ENCODE results near the gene DPY19L1.
"Not testable (repeated sequence)": the region's sequence is repeated elsewhere in the genome, so short reads cannot be mapped to it uniquely, and the experiment has no call there.

DPY19L1 gene

GRCh38 chr7:34988442-34989125, 48.7 kb downstream of the DPY19L1 start:
- not testable (repeated sequence) for DNase-seq (ENCODE audit: low read depth in 2 of 2)

- DNase-seq (ENCODE audit: low read depth in 2 of 2): not testable (repeated sequence)
These were observed 52.1 kb downstream of the DPY19L1 start for GRCh38 chr7:34985155-34985554.

- not testable (repeated sequence) for DNase-seq (ENCODE audit: low read depth in 2 of 2)
These were observed 53.1 kb downstream of the DPY19L1 start for GRCh38 chr7:34984140-34984539.

GRCh38 chr7:34982371-34983019, 54.8 kb downstream of the DPY19L1 start:
- DNase-seq (ENCODE audit: low read depth in 2 of 2): no peak

GRCh38 chr7:34979124-34979523, 58.2 kb downstream of the DPY19L1 start:
- not testable (repeated sequence) for DNase-seq (ENCODE audit: low read depth in 2 of 2)

GRCh38 chr7:34973400-34973760, 63.9 kb downstream of the DPY19L1 start:
- no peak for DNase-seq (ENCODE audit: low read depth in 2 of 2)

- not testable (repeated sequence) for DNase-seq (ENCODE audit: low read depth in 2 of 2)
These were observed 64.4 kb downstream of the DPY19L1 start for GRCh38 chr7:34972739-34973399.

GRCh38 chr7:34967818-34968217, 69.5 kb downstream of the DPY19L1 start:
- DNase-seq (ENCODE audit: low read depth in 2 of 2): not testable (repeated sequence)

GRCh38 chr7:34966504-34966903, 70.8 kb downstream of the DPY19L1 start:
- DNase-seq (ENCODE audit: low read depth in 2 of 2): not testable (repeated sequence)

- no peak for DNase-seq (ENCODE audit: low read depth in 2 of 2)
These were observed 79.3 kb downstream of the DPY19L1 start for GRCh38 chr7:34958021-34958420.

GRCh38 chr7:34952822-34953221, 84.5 kb downstream of the DPY19L1 start:
- no peak for DNase-seq (ENCODE audit: low read depth in 2 of 2)

- DNase-seq (ENCODE audit: low read depth in 2 of 2): no peak
These were observed 87.9 kb downstream of the DPY19L1 start for GRCh38 chr7:34949361-34949760.

GRCh38 chr7:34947427-34947826, 89.9 kb downstream of the DPY19L1 start:
- not testable (repeated sequence) for DNase-seq (ENCODE audit: low read depth in 2 of 2)

GRCh38 chr7:34946486-34946885, 90.8 kb downstream of the DPY19L1 start:
- DNase-seq (ENCODE audit: low read depth in 2 of 2): no peak

- DNase-seq (ENCODE audit: low read depth in 2 of 2): not testable (repeated sequence)
These were observed 91.3 kb downstream of the DPY19L1 start for GRCh38 chr7:34945894-34946477.

GRCh38 chr7:34939175-34939574, 98.1 kb downstream of the DPY19L1 start:
- DNase-seq (ENCODE audit: low read depth in 2 of 2): no peak

- DNase-seq (ENCODE audit: low read depth in 2 of 2): not testable (repeated sequence)
These were observed 101.5 kb downstream of the DPY19L1 start for GRCh38 chr7:34935735-34936165.

GRCh38 chr7:34931739-34932138, 105.5 kb downstream of the DPY19L1 start:
- DNase-seq (ENCODE audit: low read depth in 2 of 2): no peak

GRCh38 chr7:34929783-34930182, 107.5 kb downstream of the DPY19L1 start:
- not testable (repeated sequence) for DNase-seq (ENCODE audit: low read depth in 2 of 2)

- no peak for DNase-seq (ENCODE audit: low read depth in 2 of 2)
These were observed 108.7 kb downstream of the DPY19L1 start for GRCh38 chr7:34928560-34928959.

GRCh38 chr7:34928052-34928451, 109.2 kb downstream of the DPY19L1 start:
- no peak for DNase-seq (ENCODE audit: low read depth in 2 of 2)

GRCh38 chr7:34920470-34920869, 116.8 kb downstream of the DPY19L1 start:
- not testable (repeated sequence) for DNase-seq (ENCODE audit: low read depth in 2 of 2)
